Right renal pelvis (tissue), 4 donors: ENCODE measurements around the gene LAYN. TPM values are rescaled to one million over a fixed set of nuclear protein-coding genes. Genes with fewer than 3 reads are reported as not detected.

Experiments used
- DNase-seq, 4 donors: peaks; one replicate each; pipeline ENCODE4 v3.0.0-alpha.2; 2013; ENCODE audit warnings: low read depth in 4 of 4, low spot score in 3 of 4, missing footprints in 1 of 4
- polyA plus RNA-seq, 4 donors: library from polyadenylated mRNA; unstranded; fragments of 120-200 nt; gene quantifications; one replicate each; pipeline ENCODE4 v1.2.1, GENCODE V29; 2013; ENCODE audit not compliant: insufficient read length in 4 of 4

LAYN gene
- polyA plus RNA-seq, 4 donors = 7.0 to 7.8 (median 7.3) TPM

- no peak for DNase-seq
Measured at GRCh38 chr11:111560800-111561199, 20.3 kb downstream of the LAYN start.

DNA sequence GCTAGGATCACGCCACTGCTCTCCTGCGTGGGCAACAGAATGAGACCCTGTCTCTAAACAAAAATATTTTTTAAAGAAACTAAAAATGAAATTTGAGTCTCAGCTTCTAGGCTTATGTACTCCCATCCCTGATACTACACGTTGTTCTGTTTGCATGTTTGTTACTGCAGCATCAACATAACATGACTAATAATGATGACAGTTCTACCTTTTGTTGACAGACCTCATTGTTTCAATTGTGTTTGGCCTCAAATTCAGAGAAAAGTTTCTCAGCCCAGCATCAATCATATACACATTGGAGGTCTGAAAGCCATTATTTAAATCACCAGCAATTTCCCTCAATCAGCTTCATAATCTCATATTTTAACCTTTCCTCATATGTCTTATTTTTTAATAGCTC is 20.8 kb downstream of the LAYN start:
- DNase-seq = no peak

- no peak for DNase-seq
Measured at GRCh38 chr11:111561791-111562325, 21.3 kb downstream of the LAYN start.

GRCh38 chr11:111562692-111563389 is 22.3 kb downstream of the LAYN start:
- no peak for DNase-seq

- peak in 1 of 4 donors; percentile 60 for DNase-seq
Measured at GRCh38 chr11:111565114-111565720, 24.7 kb downstream of the LAYN start.

- no peak for DNase-seq
Measured at GRCh38 chr11:111566324-111566723, 25.8 kb downstream of the LAYN start.

GRCh38 chr11:111569476-111569875 is 29.0 kb downstream of the LAYN start:
- no peak for DNase-seq

DNA sequence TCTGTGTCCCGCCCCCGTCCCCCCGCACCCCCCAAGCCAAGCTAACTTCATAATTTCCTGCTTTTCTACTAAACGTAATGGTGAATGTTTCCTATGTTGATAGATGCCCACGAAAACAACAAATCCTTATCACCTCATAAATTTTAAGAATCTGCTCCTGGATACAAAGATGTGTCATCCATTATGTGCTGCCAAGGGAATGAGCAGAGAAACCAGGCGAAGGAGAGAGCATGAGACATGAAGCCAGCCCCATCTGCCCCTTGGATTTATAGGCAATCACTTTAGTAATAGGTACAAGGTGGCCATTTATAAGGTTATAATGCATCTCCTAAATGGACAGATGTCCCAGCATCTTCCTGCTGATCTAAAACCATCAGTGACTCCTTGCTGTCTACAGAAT is 30.3 kb downstream of the LAYN start:
- DNase-seq = no peak

GRCh38 chr11:111571829-111572501 is 31.4 kb downstream of the LAYN start:
- DNase-seq = no peak

DNA sequence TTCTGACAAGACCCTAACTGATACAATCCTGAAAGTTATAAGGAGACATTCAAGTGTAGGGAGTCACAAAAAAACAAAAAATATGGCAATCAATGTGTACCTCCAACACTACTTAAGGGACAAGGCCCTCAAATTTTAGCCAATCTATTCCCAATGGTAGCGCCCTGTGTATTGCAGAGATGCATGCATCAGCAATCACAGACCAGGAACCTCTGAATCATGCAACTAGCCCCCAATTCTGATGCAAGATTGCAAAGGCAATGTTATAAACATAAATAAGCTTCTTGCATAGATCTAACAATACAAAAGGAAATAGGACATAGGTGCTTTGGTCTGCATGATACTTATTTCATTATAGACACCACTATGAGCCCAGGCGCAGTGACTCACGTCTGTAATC is 32.1 kb downstream of the LAYN start:
- no peak for DNase-seq

DNA sequence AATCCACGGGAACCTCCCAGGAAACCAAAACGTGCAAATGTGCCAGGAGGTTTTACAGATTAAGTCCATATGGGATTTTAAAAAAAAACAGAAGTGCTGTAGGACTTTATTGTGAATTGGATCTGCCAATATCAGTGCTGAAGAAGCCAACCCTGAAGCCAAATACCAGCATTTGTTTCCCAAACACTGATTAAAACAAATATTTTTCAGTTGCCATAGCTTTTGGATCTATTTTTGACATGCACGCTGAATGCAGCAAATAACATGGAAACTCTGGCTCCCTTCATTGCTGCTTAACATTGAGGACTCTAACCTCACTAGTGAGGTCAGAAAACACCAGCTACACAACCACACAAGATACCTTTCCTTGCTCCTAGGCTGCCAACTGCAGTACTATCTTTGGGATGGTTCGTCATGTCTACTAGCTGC is 33.3 kb downstream of the LAYN start:
- DNase-seq = no peak

- no peak for DNase-seq
Measured at GRCh38 chr11:111574373-111575225, 34.1 kb downstream of the LAYN start.

DNA sequence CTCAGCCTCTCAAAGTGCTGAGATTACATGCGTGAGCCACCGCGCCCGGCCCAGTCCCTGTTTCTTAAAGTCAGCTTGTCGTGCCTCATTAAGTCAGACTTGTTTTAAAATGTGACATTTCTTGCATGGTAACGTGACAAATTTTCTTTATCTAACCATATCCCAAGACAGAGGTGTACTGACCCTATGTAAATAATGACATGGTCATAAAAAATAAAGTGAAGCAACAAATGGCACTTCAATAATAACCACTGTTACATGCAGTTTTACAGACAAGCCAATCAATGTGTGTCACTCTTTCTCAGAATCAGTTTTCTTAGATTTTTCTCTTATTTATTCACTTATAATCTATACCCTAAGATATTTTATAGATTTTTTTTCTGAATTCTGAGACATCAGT is 35.2 kb downstream of the LAYN start:
- no peak for DNase-seq

- no peak for DNase-seq
Measured at GRCh38 chr11:111577821-111578220, 37.3 kb downstream of the LAYN start.

DNA sequence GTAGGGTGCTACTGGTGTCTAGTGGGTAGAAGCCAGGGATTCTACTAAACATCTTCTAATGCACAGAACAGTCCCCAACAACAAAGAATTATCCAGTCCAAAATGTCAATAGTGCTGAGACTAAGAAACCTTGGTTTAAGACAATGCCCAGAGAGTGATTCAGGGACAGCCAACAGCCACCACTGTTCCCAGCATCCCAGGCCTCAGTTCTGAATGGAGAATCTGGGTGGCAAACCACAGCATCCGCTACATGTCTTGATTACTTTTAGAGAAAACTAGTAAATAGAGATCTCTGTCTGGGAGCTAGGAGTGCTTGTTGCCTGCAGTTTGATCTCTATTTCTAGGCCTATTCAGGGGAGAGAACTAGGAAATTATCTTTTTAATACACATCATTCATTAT is 40.8 kb downstream of the LAYN start:
- no peak for DNase-seq

GRCh38 chr11:111582163-111582562 is 41.6 kb downstream of the LAYN start:
- DNase-seq = no peak

DNA sequence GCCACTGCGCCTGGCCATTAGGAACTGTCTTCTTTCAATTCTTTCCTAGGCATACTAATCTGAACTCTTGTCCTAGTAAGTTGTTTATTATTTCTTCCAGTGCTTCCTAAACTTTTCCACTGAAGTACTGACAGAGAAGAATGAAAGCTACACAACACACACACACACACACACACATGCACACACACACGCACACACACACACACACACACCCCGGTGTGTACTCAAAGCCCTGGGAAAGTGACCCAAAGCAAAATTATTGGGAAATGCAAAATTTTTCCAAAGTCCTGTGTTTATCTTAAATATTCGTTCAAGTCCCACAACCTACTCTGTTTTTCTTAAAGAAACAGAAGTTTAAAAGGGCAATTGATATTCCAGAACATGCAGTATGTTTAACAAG is 42.4 kb downstream of the LAYN start:
- DNase-seq = no peak

DNA sequence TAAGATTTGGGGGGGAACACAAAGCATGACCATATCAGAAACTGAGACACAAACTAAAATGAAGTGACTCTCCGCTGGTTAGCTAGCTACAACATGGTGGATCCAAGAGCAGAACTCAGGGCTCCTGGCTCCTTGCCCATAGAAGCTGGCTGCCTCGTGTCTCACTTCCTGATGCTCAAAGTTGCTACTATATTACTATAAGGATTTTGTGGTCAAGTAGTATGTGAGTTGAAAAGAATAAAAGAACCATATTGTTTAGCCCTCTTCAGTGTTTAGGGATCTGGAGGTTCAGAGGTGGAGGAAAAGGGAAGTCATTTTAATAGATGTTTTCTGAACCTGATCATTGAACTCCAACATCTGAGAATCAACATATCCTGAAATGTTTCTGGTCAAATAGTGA is 44.9 kb downstream of the LAYN start:
- DNase-seq = no peak

- DNase-seq = peak in 3 of 4 donors; percentile 32 to 48 (median 34)
Measured at GRCh38 chr11:111586388-111586831, 45.9 kb downstream of the LAYN start.

DNA sequence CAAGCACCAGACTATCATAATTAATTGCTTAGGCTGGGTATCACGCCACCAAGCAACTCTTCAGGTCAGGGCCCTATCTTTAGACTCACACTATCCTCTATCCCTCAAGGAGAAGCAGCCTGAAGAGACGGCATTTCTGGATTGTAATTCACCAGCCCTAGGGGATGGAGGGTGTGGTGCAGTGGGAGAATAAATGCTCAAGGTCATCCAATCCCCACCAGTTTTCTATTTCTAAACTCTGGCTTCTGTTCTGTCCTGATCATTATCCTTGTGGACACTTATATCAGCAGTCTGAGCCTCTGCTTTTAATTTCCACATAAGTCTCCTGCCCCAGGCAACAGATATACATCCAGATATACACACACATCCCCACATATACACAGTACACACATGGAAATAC is 48.6 kb downstream of the LAYN start:
- no peak for DNase-seq
